Measurements from ENCODE around the gene SLC22A14.

Gene SLC22A14

DNA sequence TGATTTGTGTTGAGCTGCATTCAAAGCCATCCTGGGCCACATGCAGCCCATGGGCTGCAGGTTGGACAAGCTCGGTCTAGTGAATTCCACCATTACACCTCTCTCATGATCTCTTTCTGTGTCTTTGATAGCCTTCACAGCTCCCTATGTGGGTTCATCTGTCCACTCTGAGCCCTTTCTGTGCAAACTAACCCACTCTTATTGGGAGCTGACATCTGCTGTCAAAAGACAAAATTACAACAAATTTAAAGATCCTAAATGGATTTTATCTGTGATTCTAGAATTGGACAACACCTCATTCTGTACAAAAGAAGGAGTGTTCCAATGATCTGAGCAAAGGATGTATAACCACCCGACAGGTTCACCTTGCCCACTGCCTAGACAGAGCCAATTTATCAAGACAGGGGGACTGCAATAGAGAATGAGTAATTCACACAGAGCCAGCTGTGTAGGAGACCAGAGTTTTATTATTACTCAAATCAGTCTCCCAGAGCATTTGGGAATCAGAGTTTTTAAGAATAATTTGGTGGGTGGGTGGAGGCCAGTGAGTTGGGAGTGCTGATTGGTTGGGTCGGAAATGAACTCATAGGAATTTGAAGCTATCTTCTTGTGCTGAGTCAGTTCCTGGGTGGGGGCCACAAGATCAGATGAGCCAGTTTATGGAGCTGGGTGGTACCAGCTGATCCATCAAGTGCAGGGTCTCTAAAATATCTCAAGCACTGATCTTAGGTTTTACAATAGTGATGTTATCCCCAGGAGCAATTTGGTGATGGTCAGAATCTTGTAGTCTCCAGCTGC lies 61.9 kb downstream of the SLC22A14 start:
- no peak for DNase-seq (ENCODE audit: low read depth in 3 of 3, low spot score in 1 of 3)

DNA sequence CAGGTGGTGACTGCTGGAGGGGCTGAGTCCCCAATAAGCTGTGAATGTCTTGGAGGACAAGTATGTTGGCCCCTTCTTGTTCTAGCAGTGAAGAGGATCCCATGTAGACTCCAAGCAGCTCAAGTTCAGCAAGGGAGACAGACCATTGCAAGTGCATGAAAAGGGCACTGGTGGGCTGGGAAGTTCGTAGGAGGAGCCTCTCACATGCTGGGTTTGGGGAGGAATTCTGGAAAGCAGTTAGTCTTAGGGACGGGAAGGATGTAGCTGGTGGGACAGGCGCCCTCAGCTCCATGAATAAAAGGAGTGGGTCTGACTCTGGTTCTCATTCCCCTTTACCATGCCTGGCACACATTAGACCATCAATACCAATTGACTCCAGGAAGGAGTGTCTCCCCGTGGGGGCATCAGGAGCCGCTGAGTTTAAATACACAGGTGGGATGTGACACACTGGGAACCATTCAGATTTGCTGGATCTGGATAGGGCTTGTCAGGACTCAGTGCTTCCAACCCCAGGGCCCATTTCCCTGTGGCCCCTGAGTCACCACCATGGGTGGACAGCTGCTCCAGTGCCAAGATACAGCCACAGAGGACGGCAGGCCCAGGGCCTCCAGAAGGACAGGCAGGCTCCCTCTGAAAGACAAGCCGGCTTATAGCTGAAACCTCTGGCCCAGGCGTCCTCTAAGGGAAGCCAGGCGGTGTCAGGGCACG lies 63.9 kb downstream of the SLC22A14 start:
- no peak for DNase-seq (ENCODE audit: low read depth in 3 of 3, low spot score in 1 of 3)

DNA sequence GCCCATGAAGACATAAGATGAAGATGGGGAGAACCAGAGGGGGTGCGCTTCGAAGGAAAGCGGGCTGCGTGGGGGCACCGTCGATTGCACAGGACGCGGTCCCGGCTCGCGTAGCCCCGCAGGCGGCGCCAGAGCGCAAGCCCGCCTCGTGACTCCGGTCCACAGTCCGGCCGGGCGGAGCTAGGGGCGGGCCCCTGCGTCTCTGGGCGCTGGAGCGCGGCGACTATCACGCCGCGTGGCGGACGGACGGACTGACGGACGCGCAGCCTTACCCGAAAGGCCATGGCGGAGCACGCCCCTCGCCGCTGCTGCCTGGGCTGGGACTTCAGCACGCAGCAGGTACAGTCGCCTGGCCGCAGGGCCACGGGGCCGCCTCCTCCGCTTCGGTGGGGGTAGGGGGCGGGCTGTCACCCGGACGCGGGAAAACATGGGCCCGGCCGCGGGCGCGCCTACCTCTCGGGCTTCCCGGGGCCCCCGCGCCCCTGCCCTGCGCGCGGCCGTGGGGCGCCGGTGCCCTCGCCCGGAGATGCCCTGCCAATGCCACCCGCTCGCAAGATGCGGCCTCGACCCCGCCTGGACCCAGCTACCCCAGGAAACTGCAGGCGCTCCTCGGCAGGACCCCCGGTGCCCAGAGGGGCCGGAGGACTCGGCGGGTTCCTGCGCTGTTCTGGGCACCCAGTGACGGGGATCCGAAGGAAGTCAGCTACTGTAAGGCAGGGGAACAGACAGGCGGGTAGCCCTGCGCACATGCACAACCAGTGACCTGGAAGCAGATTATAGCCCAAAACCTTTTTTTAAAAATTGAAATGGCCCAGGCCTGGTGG lies 64.7 kb downstream of the SLC22A14 start, which contains the start of gene XYLB:
TSS of gene XYLB (plus strand) at position 199 of the 824 bp plus-strand sequence. CDS start at position 283, 84 bp downstream.
- DNase-seq (ENCODE audit: low read depth in 3 of 3, low spot score in 1 of 3) = peak in 2 of 3 donors; percentile 45 to 65

DNA sequence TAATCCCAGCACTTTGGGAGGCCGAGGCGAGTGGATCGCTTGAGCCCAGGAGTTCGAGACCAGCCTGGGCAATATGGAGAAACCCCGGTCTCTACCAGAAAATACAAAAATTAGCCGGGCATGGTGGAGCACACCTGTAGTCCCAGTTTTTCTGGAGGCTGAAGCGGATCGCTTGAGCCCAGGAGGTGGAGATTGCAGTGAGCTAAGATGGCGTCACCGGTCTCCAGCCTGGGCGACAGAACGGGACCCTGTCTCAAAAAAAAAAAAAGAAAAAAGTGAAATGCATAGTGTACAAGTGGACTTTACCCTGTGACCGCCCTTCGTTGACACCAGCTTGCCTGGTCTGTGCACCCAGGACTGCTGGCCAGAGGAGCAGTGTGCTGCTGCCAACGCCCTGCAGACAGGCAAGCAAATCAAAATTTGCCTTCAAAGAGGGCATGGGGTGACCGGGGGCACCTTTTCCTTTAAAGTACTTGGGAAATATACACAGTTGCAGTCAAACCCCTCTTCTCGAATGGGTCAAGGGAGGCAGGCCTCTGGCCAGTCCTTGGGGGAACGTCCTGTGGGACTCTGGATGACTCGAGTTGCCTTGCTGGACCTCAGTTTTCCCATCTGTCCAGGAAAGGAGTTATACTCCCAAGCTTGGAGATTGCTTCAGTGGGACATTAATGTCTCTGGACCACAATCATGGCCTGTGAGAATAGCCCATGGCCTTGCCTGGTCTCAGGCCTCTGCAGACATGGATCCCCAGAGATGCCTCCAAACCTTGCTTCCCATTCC lies 65.5 kb downstream of the SLC22A14 start:
- no peak for DNase-seq (ENCODE audit: low read depth in 3 of 3, low spot score in 1 of 3)

DNA sequence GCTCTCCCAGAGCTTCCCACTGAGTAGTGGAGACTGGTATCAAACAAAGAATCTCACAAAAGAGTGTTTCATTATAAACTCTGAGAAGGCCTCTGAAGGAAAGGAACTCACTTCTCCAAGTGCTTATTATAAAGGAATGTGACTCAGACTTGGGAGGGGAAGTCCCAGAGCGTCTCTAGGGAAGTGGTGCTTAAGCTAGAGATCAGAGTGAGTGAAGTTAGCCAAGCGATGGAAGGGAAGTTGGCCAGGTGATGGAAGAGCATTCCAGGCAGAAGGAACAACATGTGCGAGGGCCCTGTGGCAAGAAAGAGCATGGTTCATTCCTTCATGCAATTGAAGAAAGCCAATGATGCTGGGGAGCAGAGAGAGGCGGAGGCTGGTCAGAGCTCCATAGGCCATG lies 66.8 kb downstream of the SLC22A14 start:
- DNase-seq (ENCODE audit: low read depth in 3 of 3, low spot score in 1 of 3) = no peak

DNA sequence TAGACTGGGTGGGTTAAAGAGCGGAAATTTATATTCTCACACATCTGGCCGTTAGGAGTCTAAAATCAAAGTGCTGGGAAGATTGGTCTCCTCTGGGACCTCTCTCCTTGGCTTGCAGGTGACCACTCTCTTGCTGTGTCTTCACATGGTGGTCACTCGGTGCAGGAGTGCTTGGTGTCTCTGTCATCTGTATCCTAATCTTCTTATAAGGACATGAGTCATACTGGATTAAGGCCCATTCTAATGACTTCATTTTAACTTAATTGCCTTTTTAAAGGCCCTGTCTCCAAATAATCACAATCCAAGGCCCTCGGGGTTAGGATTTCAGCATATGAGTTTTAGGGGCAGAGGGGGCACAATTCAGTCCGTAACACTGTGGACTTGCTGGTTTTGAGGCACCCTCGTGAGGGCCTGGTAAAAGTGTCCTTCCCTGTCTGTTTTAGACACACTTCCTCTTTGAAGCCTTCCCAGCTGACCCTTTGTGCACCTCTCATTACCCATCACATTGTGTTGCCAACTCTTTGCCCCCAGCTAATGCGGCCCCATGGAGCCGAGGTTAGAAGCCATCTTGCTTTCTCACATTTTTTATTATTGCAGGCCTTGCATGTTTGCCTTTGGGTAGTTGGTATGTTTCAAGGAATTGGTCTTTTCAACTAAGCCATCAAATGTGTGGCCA lies 67.7 kb downstream of the SLC22A14 start:
- no peak for DNase-seq (ENCODE audit: low read depth in 3 of 3, low spot score in 1 of 3)

DNA sequence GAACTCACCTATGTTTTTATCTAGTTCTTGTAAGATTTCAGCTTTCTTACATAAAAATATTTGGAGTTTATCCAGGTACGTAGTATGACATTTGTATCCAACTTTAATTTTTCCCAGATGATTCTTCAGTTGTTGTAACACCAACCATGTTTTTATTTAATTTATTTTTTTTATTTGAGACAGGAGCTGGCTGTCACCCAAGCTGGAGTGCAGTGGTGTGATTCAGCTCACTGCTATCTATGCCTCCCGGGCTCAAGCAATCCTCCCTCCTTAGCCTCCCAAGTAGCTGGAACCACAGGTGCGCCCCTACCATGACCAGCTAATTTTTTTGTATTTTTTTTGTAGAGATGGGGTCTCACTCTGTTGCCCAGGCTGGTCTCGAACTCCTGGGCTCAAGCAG lies 71.1 kb downstream of the SLC22A14 start:
- no peak for DNase-seq (ENCODE audit: low read depth in 3 of 3, low spot score in 1 of 3)

DNA sequence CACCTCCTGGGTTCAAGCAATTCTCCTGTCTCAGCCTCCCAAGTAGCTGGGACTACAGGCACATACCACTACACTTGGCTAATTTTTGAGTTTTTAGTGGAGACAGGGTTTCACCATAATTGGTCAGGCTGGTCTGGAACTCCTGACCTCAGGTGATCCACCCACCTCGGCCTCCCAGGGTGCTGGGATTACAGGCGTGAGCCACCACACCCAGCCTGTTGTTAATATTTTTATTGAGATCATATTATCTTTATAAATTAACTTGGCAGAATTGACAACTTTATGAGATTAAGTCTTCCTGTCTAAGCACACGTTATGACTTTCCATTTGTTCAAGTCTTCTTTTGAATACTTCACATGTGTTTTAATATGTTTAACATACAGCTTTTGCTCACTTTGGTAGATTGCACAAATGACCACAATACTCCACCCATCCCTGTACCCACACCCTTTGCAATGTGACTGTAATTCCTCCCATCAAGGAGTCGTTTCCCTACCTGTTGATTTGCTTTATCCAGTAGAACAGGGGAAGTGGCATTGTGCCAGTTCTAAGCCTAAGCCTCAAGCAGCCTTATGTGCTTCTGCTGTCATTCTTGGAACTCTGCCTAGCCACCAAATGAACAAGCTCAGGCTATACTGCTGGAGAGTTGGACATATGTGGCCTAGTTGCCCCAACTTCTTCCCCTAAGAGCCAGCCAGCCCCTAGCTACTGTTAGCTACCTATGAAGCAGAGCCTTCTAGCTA lies 72.7 kb downstream of the SLC22A14 start:
- no peak for DNase-seq (ENCODE audit: low read depth in 3 of 3, low spot score in 1 of 3)

GRCh38 chr3:38359038-38359437 lies 76.9 kb downstream of the SLC22A14 start:
- DNase-seq (ENCODE audit: low read depth in 3 of 3, low spot score in 1 of 3) = no peak

- no peak for DNase-seq (ENCODE audit: low read depth in 3 of 3, low spot score in 1 of 3)
These were observed 78.3 kb downstream of the SLC22A14 start for GRCh38 chr3:38360345-38360744.

DNA sequence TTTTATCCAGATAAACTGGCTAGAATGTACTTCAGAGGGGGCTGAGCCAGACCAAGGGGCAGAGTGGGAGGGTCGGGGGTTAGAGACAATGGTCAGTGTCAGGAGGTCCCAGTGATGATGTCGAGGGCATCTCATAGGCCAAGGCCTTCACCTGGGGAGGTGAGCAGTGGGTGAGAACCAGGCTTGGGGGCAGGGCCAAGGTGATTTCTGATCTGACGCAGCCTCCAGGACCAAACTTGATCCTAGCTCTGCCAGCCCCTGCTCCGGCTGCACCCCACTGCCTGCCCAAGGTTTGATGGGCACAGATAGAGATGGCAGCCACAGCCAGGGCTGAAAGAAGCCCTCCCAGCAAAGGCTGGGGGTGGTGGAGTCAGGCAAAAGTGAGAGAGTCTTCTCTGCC lies 79.4 kb downstream of the SLC22A14 start:
- no peak for DNase-seq (ENCODE audit: low read depth in 3 of 3, low spot score in 1 of 3)

DNA sequence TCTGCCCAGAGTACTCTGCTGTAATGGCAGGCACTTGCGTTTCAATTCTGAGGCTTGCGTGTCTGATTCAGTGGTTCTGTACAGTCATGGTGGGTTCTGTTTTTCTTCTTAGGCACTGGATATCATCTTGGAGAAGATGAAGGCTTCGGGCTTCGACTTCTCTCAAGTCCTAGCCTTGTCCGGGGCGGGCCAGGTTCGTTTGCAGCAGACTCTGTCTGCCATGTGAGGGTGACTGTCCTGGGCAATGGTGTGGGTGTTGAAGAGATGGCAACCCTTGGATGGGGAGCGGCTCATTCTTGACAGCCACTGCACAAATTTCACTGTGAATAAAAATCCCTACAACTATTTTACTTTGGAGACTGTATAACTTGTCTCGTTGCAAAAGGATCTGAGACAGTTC lies 80.7 kb downstream of the SLC22A14 start:
- no peak for DNase-seq (ENCODE audit: low read depth in 3 of 3, low spot score in 1 of 3)

GRCh38 chr3:38364721-38365400 lies 82.8 kb downstream of the SLC22A14 start:
- DNase-seq (ENCODE audit: low read depth in 3 of 3, low spot score in 1 of 3) = no peak

- DNase-seq (ENCODE audit: low read depth in 3 of 3, low spot score in 1 of 3) = no peak
These were observed 83.5 kb downstream of the SLC22A14 start for GRCh38 chr3:38365469-38366062.

- no peak for DNase-seq (ENCODE audit: low read depth in 3 of 3, low spot score in 1 of 3)
These were observed 84.0 kb downstream of the SLC22A14 start for GRCh38 chr3:38366082-38366481.

DNA sequence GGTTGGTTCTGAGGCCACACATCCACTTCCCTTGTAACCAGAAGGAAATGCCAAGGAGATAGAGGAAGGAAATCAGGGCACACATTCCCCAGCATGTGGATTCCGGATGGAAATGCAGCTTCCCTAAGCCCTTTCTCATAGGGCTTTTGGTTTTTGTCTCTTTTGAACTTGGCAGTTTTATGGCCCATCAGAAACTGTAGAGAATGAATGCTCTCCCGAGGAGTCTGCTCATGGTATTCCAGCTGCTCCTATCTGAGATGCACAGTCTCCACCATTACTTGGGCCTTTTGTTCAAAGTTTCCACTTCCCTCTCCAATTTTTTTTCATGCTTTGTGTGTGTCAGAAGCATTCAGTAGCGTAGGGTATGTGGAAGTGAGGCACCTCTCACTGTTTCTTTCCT lies 85.7 kb downstream of the SLC22A14 start:
- DNase-seq (ENCODE audit: low read depth in 3 of 3, low spot score in 1 of 3) = no peak
